ENCODE data around the gene LCTL.
A peak's percentile ranks its signal among the peaks of the same experiment; 100 is the strongest.

LCTL gene

GRCh38 chr15:66565741-66566144 lies at the start of gene LCTL:
Gene LCTL, minus strand, starts transcription at chr15:66565998. Its CDS starts 633 bp downstream, at chr15:66565365.
- peak within 1 kb of the TSS in 1 of 2 donors; percentile 10 for H3K4me3 ChIP-seq (replicated peaks in 1 of 2; ENCODE audit: low read depth in 2 of 2, low read length in 2 of 2)
- no peak for TF ChIP-seq CTCF (IDR thresholded peaks at IDR 0.05; ENCODE audit: low read depth, low read length)

GRCh38 chr15:66614951-66615760 lies 49.4 kb upstream of the LCTL start:
- DNase-seq (ENCODE audit: low read depth in 2 of 2): no peak

More at GRCh38 chr15:66565741-66566144, at the start of gene LCTL:
- peak; percentile 58 to 60 for DNase-seq (ENCODE audit: low read depth in 2 of 2)

GRCh38 chr15:66614456-66614855 lies 48.7 kb upstream of the LCTL start:
- DNase-seq (ENCODE audit: low read depth in 2 of 2): no peak
- H3K4me3 ChIP-seq (replicated peaks in 1 of 2; ENCODE audit: low read depth in 2 of 2, low read length in 2 of 2): no peak overlapping the region
- no peak for TF ChIP-seq CTCF (IDR thresholded peaks at IDR 0.05; ENCODE audit: low read depth, low read length)

More at GRCh38 chr15:66614951-66615760, 49.4 kb upstream of the LCTL start:
- no peak overlapping the region for H3K4me3 ChIP-seq (replicated peaks in 1 of 2; ENCODE audit: low read depth in 2 of 2, low read length in 2 of 2)
- TF ChIP-seq CTCF (IDR thresholded peaks at IDR 0.05; ENCODE audit: low read depth, low read length): no peak

GRCh38 chr15:66613743-66614142 lies 47.9 kb upstream of the LCTL start:
- TF ChIP-seq CTCF (IDR thresholded peaks at IDR 0.05; ENCODE audit: low read depth, low read length): no peak
- H3K4me3 ChIP-seq (replicated peaks in 1 of 2; ENCODE audit: low read depth in 2 of 2, low read length in 2 of 2): no peak overlapping the region
- DNase-seq (ENCODE audit: low read depth in 2 of 2): no peak

GRCh38 chr15:66611257-66612053 lies 45.7 kb upstream of the LCTL start:
- no peak for DNase-seq (ENCODE audit: low read depth in 2 of 2)
- no peak for TF ChIP-seq CTCF (IDR thresholded peaks at IDR 0.05; ENCODE audit: low read depth, low read length)
- no peak overlapping the region for H3K4me3 ChIP-seq (replicated peaks in 1 of 2; ENCODE audit: low read depth in 2 of 2, low read length in 2 of 2)

GRCh38 chr15:66609876-66610275 lies 44.1 kb upstream of the LCTL start:
- TF ChIP-seq CTCF (IDR thresholded peaks at IDR 0.05; ENCODE audit: low read depth, low read length): no peak
- no peak for DNase-seq (ENCODE audit: low read depth in 2 of 2)
- no peak overlapping the region for H3K4me3 ChIP-seq (replicated peaks in 1 of 2; ENCODE audit: low read depth in 2 of 2, low read length in 2 of 2)

Measured in cardiac fibroblast (primary cell).